Gastroesophageal sphincter (tissue), 4 donors: Measurements from ENCODE around the gene PDE1A. TPM values are rescaled to one million over a fixed set of nuclear protein-coding genes. Genes with fewer than 3 reads are reported as not detected.

Experiments used
- ATAC-seq: fragments of 150-250 bp; one replicate; pipeline ENCODE4 v1.9.1; 2016; ENCODE audit warnings: mild to moderate bottlenecking, moderate library complexity
- H3K27ac ChIP-seq, 4 donors: fragments of 200-600 bp; sonication (generic) in 3 of 4; 1 replicate in 3 of 4; 2 replicates in 1 of 4; pipeline ENCODE4 v1.5.1; 2016 to 2019
- H3K27me3 ChIP-seq: fragments of 200-600 bp; sonication (generic); one replicate; pipeline ENCODE4 v1.5.1; 2019
- H3K36me3 ChIP-seq, 2 donors: fragments of 200-600 bp; sonication (generic); one replicate each; pipeline ENCODE4 v1.5.1; 2019; ENCODE audit warnings: control low read depth in 1 of 2
- H3K4me1 ChIP-seq, 3 donors: fragments of 200-600 bp; sonication (generic); 1 replicate in 2 of 3; 2 replicates in 1 of 3; pipeline ENCODE4 v1.5.1; 2016 to 2019; ENCODE audit warnings: control low read depth in 2 of 3
- H3K4me3 ChIP-seq, 2 donors: fragments of 200-600 bp; sonication (generic); one replicate each; pipeline ENCODE4 v1.5.1; 2019; ENCODE audit warnings: mild to moderate bottlenecking in 1 of 2, moderate library complexity in 1 of 2
- H3K9me3 ChIP-seq, 3 donors: fragments of 200-600 bp; sonication (generic); one replicate each; pipeline ENCODE4 v1.5.1; 2017 to 2019; ENCODE audit warnings: control low read depth in 2 of 3
- CTCF ChIP-seq, 4 experiments: fragments of 200-600 bp in 2 of 4; fragments of 450-650 bp in 2 of 4; sonication (generic) in 1 of 4; IDR thresholded peaks; one replicate each; pipeline ENCODE4 v1.5.1; 2017 to 2019; ENCODE audit warnings: antibody characterized with exemption in 4 of 4, mild to moderate bottlenecking in 2 of 4, moderate library complexity in 2 of 4
- EP300 ChIP-seq: sonication (generic); formaldehyde crosslinking; IDR thresholded peaks from one replicate; pipeline ENCODE4 v1.6.1; 2017; ENCODE audit warnings: antibody characterized with exemption, mild to moderate bottlenecking
- POLR2A ChIP-seq, 2 donors: fragments of 450-650 bp; IDR thresholded peaks; one replicate each; pipeline ENCODE4 v1.6.1; 2017; ENCODE audit warnings: antibody characterized with exemption in 2 of 2, mild to moderate bottlenecking in 2 of 2, moderate library complexity in 1 of 2
- POLR2AphosphoS5 ChIP-seq: sonication (generic); formaldehyde crosslinking; IDR thresholded peaks from one replicate; pipeline ENCODE4 v1.6.1; 2017; ENCODE audit warnings: antibody characterized with exemption
- WGBS, 2 donors: methylation state at CpG; one replicate each; pipeline ENCODE4 v1.1.5; 2018; ENCODE audit warnings: low coverage in 1 of 2; 5-methylcytosine and 5-hydroxymethylcytosine counted together
- total RNA-seq, 4 donors: library from RNA; depleted of rRNA; stranded (reverse); fragments of >200 nt; gene quantifications; one replicate each; pipeline ENCODE4 v1.1.0, GENCODE V29; 2016

The PDE1A gene
- total RNA-seq, 4 donors from 2014 or later: 7.2 to 17.2 (median 11.8) TPM

DNA sequence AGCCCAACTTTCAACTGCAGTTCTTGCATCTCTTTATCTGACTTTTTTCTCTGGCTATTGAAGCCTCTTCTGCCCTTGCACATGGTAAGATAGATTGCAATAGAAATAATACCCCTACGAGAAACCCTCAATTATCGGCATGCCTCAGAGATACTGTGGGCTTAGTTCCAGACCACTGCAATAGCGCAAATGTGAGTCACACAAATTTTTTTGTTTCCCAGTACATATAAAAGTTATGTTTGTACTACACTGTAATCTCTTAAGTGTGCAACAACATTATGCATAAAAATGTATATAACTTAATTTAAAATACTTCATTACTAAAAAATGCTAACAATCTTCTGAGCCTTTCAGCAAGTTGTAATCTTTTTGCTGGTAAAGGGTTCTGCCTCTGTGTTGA lies 124.7 kb downstream of the PDE1A start:
- H3K4me3 ChIP-seq: no peak overlapping the region
- 76 to 100% methylated on average over 3 of the region's 3 CpGs for WGBS, 2 donors
- H3K9me3 ChIP-seq: no peaks in the 10 kb centered on the region
- no peak for ATAC-seq
- no peak for TF ChIP-seq POLR2AphosphoS5
- no peak for TF ChIP-seq EP300
- TF ChIP-seq POLR2A (IDR thresholded peaks at IDR 0.05): no peak
- H3K4me1 ChIP-seq: no peaks in the 10 kb centered on the region
- no peaks in the 10 kb centered on the region for H3K36me3 ChIP-seq
- H3K27me3 ChIP-seq: no peaks in the 10 kb centered on the region
- H3K27ac ChIP-seq: no peak overlapping the region

GRCh38 chr2:182301093-182301492 lies 125.7 kb downstream of the PDE1A start:
- no peaks in the 10 kb centered on the region for H3K36me3 ChIP-seq
- TF ChIP-seq EP300: no peak
- no peak for TF ChIP-seq POLR2A (IDR thresholded peaks at IDR 0.05)
- no peak for TF ChIP-seq POLR2AphosphoS5
- TF ChIP-seq CTCF (IDR thresholded peaks at IDR 0.05): no peak

DNA sequence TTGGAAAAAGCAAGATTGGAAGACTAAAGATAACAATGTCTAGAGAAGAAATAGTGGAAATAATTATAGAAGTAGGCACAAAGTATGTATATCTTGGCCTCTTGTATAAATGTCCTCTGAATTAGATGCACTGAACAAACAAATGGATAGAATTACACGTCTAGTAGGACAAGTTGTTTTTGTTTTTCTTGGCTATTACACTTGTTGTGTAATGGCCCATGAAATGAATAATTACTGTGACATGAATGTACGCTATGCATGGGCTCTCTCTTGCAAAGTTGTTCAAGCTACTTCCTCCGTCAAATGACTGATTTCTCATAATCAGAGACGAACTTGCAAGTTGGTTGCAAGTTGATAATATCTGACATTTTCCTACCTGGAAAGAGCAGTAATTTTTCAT lies 126.2 kb downstream of the PDE1A start:
- Histone ChIP-seq H3K36me3 (no peaks in the 10 kb centered on the region), H3K4me3 (no peak overlapping the region), H3K9me3 (no peaks in the 10 kb centered on the region), H3K27me3 (no peaks in the 10 kb centered on the region), H3K27ac (no peak overlapping the region), H3K4me1 (no peaks in the 10 kb centered on the region)
- WGBS, 2 donors: 79 to 88% methylated on average over 4 of the region's 4 CpGs
- no peak for ATAC-seq
- TF ChIP-seq POLR2AphosphoS5: no peak
- no peak for TF ChIP-seq EP300
- no peak for TF ChIP-seq CTCF (IDR thresholded peaks at IDR 0.05)
- no peak for TF ChIP-seq POLR2A (IDR thresholded peaks at IDR 0.05)

More at GRCh38 chr2:182301093-182301492, 125.7 kb downstream of the PDE1A start:
- ATAC-seq: no peak
- no peaks in the 10 kb centered on the region for H3K4me1 ChIP-seq
- no peak overlapping the region for H3K4me3 ChIP-seq
- no peaks in the 10 kb centered on the region for H3K27me3 ChIP-seq
- H3K9me3 ChIP-seq: no peaks in the 10 kb centered on the region
- H3K27ac ChIP-seq: no peak overlapping the region
- 83 to 100% methylated on average over 1 of the region's 1 CpG for WGBS, 2 donors

DNA sequence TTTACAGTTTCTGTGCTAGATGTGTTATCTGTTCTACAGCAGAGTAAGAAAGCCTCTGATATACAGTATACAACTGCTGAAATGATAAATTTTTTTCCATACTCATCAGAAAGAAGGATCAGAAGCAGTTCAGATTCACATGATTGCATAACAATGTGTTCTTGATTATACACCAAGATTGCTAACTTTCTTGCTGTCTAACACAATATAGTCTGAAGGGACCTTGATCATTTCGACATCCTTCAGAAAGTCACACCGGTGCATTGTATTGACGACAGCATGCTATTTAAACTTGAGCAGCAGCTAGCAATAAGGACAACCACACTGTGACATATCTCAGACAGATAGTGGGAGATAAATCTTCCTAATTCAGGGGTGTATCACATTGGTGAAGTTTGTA lies 127.2 kb downstream of the PDE1A start:
- ATAC-seq: no peak
- H3K27ac ChIP-seq: no peak overlapping the region
- no peaks in the 10 kb centered on the region for H3K27me3 ChIP-seq
- WGBS, 2 donors: 96% methylated on average over 3 of the region's 3 CpGs
- H3K9me3 ChIP-seq: no peaks in the 10 kb centered on the region
- no peaks in the 10 kb centered on the region for H3K36me3 ChIP-seq
- no peak overlapping the region for H3K4me3 ChIP-seq
- H3K4me1 ChIP-seq: no peaks in the 10 kb centered on the region
- TF ChIP-seq POLR2A (IDR thresholded peaks at IDR 0.05) (no peak), CTCF (IDR thresholded peaks at IDR 0.05) (no peak), POLR2AphosphoS5 (no peak), EP300 (no peak)

- Histone ChIP-seq H3K9me3 (no peaks in the 10 kb centered on the region), H3K27me3 (no peaks in the 10 kb centered on the region), H3K4me1 (no peaks in the 10 kb centered on the region), H3K36me3 (no peaks in the 10 kb centered on the region), H3K27ac (no peak overlapping the region), H3K4me3 (no peak overlapping the region)
- no peak for TF ChIP-seq POLR2AphosphoS5
- TF ChIP-seq CTCF (IDR thresholded peaks at IDR 0.05): no peak
- no peak for TF ChIP-seq EP300
- no peak for TF ChIP-seq POLR2A (IDR thresholded peaks at IDR 0.05)
- no peak for ATAC-seq
- 92 to 100% methylated on average over 2 to 4 of the region's 4 CpGs for WGBS, 2 donors
These were observed 128.4 kb downstream of the PDE1A start for GRCh38 chr2:182298456-182298855.
